IPS-20b (cell line): ENCODE data around the gene ZFYVE27.

Experiments
- H3K27ac ChIP-seq: one replicate; pipeline ENCODE4 v1.5.1; 2013; ENCODE audit warnings: low read length
- H3K27me3 ChIP-seq: 2 replicates; pipeline ENCODE4 v1.6.1; 2013; ENCODE audit warnings: mild to moderate bottlenecking, low read length, inconsistent platforms; ENCODE audit not compliant: insufficient read depth
- H3K36me3 ChIP-seq: 2 replicates; pipeline ENCODE4 v1.6.1; 2013; ENCODE audit warnings: low read depth, mild to moderate bottlenecking, inconsistent platforms, low read length, moderate library complexity; ENCODE audit not compliant: insufficient read depth
- H3K4me1 ChIP-seq: 2 replicates; pipeline ENCODE4 v1.6.1; 2013; ENCODE audit warnings: mild to moderate bottlenecking, control low read depth, inconsistent platforms, low read length, moderate library complexity; ENCODE audit not compliant: insufficient read depth
- H3K4me3 ChIP-seq: 2 replicates; pipeline ENCODE4 v1.5.1; 2013; ENCODE audit warnings: mild to moderate bottlenecking, low read length, inconsistent platforms
- H3K9ac ChIP-seq: 2 replicates; pipeline ENCODE4 v1.6.1; 2013; ENCODE audit warnings: low read depth, mild to moderate bottlenecking, inconsistent platforms, low read length, moderate library complexity
- H3K9me3 ChIP-seq: 2 replicates; pipeline ENCODE4 v1.6.1; 2013; ENCODE audit warnings: mild to moderate bottlenecking, low read depth, low read length, inconsistent platforms; ENCODE audit not compliant: insufficient read depth

ZFYVE27 gene

DNA sequence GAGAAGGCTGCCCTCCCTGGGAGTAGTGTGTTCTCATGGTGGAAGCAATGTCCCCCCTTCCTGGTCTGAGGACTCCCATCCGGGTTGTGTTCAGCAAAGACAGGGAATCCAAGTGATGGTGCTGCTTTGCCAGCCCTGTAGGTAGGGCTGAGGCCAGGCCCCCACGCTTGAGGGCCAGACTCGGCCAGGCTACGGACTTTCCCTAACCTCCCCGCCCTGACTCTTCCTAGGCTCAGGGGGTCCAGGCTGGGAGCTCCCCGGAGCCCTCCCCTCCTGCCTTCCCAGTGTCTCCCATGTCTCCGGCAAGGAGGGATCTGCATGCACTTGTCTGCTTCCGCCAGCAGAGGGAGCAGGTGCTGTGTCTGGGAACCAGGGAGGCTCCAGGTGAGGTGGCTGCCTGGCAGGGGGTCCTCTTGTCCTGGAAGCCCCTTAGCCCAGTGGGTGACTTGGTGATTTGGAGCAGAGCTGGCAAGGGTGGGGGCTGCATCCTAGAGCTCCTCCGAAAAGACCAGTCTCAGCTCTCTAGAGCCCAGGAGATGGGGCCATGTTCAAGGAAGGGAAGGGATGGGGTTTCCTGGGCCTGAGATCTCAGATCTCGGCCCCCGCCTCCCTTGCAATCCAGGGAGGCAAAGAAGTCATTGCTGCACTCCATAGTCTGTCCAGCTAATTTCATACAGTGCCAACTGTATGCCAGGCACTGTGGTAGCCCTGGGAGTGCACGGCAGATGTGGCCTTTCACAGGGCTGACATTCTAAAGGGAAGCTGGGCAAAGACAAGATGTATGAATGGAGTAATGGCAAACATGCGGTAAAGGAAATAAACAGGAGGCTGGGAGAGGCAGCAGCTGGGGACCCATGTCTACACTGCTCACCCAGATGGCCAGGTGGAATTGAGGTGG lies 55.1 kb downstream of the ZFYVE27 start:
- Histone ChIP-seq H3K4me1 (no peaks in the 10 kb centered on the region), H3K4me3 (no peak overlapping the region), H3K27me3 (peaks cover 7% of the 10 kb centered on the region; the same call in 1 of the 2 replicates), H3K9me3 (no peaks in the 10 kb centered on the region), H3K27ac (no peak overlapping the region), H3K9ac (no peak overlapping the region), H3K36me3 (no peaks in the 10 kb centered on the region)

DNA sequence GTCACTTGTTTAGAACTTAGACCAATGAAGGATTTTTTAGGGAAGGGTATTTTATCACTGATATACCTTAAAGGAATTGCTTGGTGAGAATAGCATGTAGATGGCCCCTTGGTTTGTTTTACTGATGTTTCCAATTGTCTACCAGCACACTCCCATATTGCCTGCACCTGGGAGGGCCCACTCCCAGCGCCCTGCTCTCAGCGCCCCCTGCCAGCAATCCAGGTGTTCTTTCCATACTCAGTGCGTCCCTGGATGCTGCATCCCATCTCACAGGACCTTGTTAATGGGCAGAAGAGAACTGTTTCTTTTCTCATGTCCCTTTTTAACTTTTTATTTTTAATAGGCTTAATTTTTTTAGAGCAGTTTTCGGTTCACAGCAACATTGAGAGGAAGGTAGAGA lies 59.0 kb downstream of the ZFYVE27 start:
- Histone ChIP-seq H3K9me3 (peaks cover 8% of the 10 kb centered on the region; the same call in 1 of the 2 replicates), H3K9ac (no peak overlapping the region), H3K27ac (no peak overlapping the region), H3K4me3 (no peak overlapping the region), H3K36me3 (no peaks in the 10 kb centered on the region), H3K27me3 (peaks cover 7% of the 10 kb centered on the region; the same call in 1 of the 2 replicates), H3K4me1 (no peaks in the 10 kb centered on the region)

DNA sequence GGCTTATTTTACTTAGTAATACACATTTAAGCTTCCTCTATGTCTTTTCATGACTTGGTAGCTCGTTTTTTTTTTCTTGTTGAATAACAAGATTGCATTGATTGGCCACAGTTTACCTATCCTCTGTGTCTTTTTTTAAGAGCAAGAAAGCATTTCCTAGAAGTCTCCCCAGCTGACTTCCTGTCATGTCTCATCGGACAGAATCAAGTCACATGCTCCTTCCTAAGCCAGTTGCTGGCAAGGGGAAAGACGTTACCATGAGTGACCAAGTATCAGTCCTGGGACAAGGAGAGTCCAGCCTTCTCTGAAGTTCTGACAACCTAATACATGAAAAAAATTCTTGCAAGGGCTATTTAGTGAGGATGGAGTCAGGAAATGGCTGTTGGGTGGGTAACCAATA lies 59.7 kb downstream of the ZFYVE27 start:
- H3K9me3 ChIP-seq, result peaks cover 8% of the 10 kb centered on the region; the same call in 1 of the 2 replicates
- H3K36me3 ChIP-seq, result no peaks in the 10 kb centered on the region
- H3K4me1 ChIP-seq, result no peaks in the 10 kb centered on the region

DNA sequence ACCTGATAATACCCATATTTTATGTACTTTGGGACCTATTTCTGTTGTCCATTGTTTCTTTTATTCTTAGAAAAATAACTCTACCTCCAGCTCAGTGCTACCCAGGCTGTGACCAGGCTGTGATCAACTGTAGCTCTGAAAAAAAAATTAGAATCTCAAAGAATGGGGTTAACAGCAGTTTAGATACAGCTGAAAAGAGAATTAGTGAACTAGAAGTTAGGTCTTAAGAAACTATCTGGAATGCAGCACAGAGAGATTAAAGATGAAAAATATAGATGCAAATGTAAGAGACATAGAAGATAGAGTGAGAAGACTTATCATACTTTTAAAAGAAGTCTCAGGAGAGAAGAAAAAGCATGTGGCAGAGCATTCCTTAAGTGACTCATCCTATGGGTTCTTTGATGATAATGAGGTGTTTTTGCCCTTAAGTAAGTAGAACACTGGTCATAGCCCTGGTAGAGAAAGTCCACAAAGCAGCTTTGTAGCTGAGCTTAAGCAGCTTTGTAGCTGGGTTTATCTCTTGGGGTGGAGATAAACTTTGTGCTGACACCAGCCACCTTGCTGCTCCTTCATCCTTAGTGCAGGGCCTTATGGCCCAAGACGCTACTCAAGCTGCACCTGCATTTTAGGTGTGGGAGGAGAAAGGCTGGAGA lies 62.2 kb downstream of the ZFYVE27 start:
- Histone ChIP-seq H3K27ac (no peak overlapping the region), H3K9me3 (peaks cover 8% of the 10 kb centered on the region; the same call in 1 of the 2 replicates), H3K4me1 (no peaks in the 10 kb centered on the region), H3K27me3 (no peaks in the 10 kb centered on the region), H3K36me3 (no peaks in the 10 kb centered on the region), H3K9ac (no peak overlapping the region), H3K4me3 (no peak overlapping the region)

More for the DNA sequence above, 59.7 kb downstream of the ZFYVE27 start:
- no peak overlapping the region for H3K27ac ChIP-seq
- no peak overlapping the region for H3K9ac ChIP-seq
- no peak overlapping the region for H3K4me3 ChIP-seq
- peaks cover 1% of the 10 kb centered on the region; the same call in 1 of the 2 replicates for H3K27me3 ChIP-seq

DNA sequence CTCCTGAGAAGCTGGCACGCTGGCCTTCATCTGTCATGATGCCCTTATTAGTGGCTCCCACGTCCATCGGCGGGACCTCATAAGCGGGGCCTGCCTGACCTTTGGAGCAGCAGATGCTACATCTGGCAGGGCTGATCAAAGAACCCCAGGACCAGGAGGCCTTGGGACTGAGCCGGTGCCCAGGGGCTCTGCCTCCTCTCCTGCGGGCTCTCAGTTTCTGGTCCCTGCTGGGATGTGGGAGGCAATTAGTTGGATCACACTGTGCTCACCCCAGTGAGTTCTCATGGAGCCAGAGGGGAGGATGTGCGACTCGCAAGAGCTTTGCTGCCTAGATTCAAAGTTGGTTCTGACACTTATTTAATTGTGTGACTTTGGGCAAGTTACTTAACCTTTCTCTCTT lies 63.5 kb downstream of the ZFYVE27 start:
- H3K4me1 ChIP-seq, result no peaks in the 10 kb centered on the region
- H3K9ac ChIP-seq, result no peak overlapping the region
- no peaks in the 10 kb centered on the region for H3K27me3 ChIP-seq
- H3K4me3 ChIP-seq, result no peak overlapping the region
- no peaks in the 10 kb centered on the region for H3K36me3 ChIP-seq
- peaks cover 8% of the 10 kb centered on the region; the same call in 1 of the 2 replicates for H3K9me3 ChIP-seq
- no peak overlapping the region for H3K27ac ChIP-seq

DNA sequence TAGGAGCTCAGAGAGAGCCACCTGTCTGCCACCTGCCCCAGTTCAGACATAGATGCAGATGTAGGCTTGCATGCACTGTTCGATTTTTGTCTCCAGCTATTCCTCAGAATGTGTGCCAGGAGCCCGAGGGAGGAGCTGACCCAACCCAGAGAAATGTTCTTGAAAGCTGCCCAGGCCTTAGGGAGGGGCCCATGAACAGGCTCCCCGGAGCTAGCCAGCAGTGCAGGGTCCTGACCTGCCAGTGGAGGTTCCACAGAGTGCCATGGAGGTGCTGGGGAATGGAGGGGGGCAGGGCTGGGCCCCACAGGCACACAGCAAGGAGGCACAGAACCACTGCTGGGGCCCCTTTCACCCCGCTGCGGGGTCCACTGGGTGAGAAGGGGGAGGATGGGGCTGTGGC lies 64.5 kb downstream of the ZFYVE27 start:
- Histone ChIP-seq H3K4me3 (no peak overlapping the region), H3K4me1 (peaks cover 8% of the 10 kb centered on the region; the same call in 1 of the 2 replicates), H3K9me3 (peaks cover 8% of the 10 kb centered on the region; the same call in 1 of the 2 replicates), H3K27me3 (no peaks in the 10 kb centered on the region), H3K27ac (no peak overlapping the region), H3K9ac (no peak overlapping the region), H3K36me3 (no peaks in the 10 kb centered on the region)

DNA sequence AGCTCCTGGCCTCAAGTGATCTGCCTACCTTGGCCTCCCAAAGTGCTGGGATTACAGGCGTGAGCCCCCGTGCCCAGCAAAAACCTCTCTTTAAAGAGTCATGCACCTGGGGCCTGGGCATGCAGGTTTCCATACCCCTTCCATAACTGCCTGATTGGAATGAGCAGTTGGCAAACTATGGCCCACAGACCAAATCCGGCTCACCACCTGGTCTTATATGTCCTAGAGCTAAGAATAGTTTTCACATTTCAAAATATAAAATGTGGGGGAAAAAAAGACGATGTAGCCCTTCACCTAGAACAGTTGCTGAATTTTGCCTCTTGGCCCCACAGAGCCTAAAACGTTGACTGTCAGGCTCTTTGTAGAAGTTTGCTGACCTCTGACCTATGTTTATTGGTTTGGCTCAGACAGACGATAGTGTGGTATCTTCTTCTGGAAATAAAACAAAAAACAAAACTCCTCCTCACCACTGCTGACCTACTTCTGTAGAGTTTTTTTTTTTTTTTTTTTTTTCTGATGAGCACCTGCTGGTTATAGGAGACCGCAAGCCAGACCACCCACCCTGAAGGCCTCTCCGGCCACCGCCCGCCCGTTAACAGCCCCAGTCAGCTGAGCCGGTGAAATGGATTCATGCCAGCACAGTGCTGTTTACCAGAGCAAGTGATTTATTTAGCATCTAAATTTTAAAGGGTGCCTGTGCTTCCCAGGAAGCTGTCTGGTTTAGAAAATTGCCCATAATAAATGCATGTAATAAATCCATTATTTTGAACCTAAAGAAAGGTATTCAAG lies 68.4 kb downstream of the ZFYVE27 start:
- H3K36me3 ChIP-seq, result no peaks in the 10 kb centered on the region
- H3K27ac ChIP-seq, result no peak overlapping the region
- no peak overlapping the region for H3K9ac ChIP-seq
- peaks cover 9% of the 10 kb centered on the region; the same call in 1 of the 2 replicates for H3K4me1 ChIP-seq
- no peaks in the 10 kb centered on the region for H3K9me3 ChIP-seq
- no peak overlapping the region for H3K4me3 ChIP-seq
- H3K27me3 ChIP-seq, result no peaks in the 10 kb centered on the region

DNA sequence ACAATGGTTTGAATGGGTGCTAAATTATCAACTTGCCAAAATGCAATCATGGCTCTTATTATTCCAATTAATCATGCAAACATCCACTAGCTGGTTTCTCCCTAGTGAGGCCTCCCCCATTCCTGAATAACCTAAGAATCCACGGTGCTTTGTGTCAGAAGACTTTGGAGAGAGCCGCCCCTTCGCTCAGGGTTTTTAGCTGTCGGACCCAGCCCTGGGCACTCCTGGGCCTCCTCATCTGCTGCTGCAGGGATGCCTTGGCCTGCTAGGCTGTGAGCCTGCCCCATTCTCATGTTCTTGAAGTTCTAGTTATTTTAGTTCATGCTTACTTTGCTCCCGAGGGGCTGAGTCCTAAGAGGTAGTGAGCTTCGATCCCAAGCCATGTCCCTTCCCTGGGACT lies 69.0 kb downstream of the ZFYVE27 start:
- no peaks in the 10 kb centered on the region for H3K9me3 ChIP-seq
- H3K4me1 ChIP-seq, result peaks cover 9% of the 10 kb centered on the region; the same call in 1 of the 2 replicates
- no peak overlapping the region for H3K27ac ChIP-seq
- H3K4me3 ChIP-seq, result no peak overlapping the region
- no peaks in the 10 kb centered on the region for H3K27me3 ChIP-seq
- no peaks in the 10 kb centered on the region for H3K36me3 ChIP-seq
- H3K9ac ChIP-seq, result no peak overlapping the region

DNA sequence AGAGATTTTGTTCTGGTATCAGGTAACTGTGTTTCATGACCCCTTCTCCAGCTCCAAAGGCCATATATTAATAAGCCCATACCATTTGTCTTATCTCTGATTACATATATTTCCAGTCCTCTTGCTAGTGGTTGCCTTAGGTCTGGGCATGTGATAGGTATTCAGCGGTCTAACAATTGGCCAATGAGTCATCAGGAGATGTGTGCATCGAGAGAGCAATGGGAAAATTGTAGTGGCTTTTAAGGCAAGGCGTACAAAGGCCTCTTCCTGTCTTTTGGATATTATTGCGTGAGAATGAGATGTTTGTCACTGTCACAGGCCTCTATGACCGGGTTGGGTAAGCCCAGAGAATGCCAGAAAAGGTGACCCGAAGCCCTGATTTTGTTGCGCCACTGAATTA lies 73.5 kb downstream of the ZFYVE27 start:
- Histone ChIP-seq H3K9ac (no peak overlapping the region), H3K4me1 (peaks cover 9% of the 10 kb centered on the region; the same call in 1 of the 2 replicates), H3K27me3 (no peaks in the 10 kb centered on the region), H3K9me3 (no peaks in the 10 kb centered on the region), H3K4me3 (no peak overlapping the region), H3K27ac (no peak overlapping the region), H3K36me3 (no peaks in the 10 kb centered on the region)
